ENCODE results near the gene GTSF1L.

GTSF1L gene

GRCh38 chr20:43690943-43691598 is 35.7 kb downstream of the GTSF1L start:
- DNase-seq (ENCODE audit: insufficient read length, low spot score) (no peak), FAIRE-seq (no peak)
- TF ChIP-seq, protein P1, sequence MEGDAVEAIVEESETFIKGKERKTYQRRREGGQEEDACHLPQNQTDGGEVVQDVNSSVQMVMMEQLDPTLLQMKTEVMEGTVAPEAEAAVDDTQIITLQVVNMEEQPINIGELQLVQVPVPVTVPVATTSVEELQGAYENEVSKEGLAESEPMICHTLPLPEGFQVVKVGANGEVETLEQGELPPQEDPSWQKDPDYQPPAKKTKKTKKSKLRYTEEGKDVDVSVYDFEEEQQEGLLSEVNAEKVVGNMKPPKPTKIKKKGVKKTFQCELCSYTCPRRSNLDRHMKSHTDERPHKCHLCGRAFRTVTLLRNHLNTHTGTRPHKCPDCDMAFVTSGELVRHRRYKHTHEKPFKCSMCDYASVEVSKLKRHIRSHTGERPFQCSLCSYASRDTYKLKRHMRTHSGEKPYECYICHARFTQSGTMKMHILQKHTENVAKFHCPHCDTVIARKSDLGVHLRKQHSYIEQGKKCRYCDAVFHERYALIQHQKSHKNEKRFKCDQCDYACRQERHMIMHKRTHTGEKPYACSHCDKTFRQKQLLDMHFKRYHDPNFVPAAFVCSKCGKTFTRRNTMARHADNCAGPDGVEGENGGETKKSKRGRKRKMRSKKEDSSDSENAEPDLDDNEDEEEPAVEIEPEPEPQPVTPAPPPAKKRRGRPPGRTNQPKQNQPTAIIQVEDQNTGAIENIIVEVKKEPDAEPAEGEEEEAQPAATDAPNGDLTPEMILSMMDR (IDR thresholded peaks at IDR 0.05; ENCODE audit: insufficient read depth, missing control alignments) = no peak

GRCh38 chr20:43689165-43689564 is 37.6 kb downstream of the GTSF1L start:
- FAIRE-seq (no peak), DNase-seq (ENCODE audit: insufficient read length, low spot score) (no peak)
- TF ChIP-seq, protein P1 (IDR thresholded peaks at IDR 0.05; ENCODE audit: insufficient read depth, missing control alignments) = no peak

GRCh38 chr20:43686820-43687219 is 40.0 kb downstream of the GTSF1L start:
- TF ChIP-seq, protein P1 (IDR thresholded peaks at IDR 0.05; ENCODE audit: insufficient read depth, missing control alignments) = no peak
- FAIRE-seq (no peak), DNase-seq (ENCODE audit: insufficient read length, low spot score) (no peak)

DNA sequence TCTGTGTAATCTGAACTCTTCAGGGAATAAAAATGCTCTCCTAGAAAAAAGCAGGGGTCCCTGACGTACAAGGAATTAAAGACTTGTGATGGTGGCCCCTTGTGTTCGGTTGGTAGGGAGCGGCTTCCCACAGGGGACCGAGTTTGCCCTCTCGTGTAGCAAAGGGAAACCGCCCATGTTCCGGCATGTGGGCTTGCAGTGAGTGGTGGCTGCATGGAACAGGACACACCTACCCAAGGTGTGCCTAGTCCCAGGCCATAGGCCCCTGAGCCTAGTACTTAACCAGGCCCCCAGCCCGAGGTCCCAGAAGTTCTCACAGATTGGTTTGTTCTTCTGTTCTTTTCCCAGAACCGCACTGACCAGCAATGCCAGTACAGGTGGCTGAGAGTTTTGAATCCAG is 44.4 kb downstream of the GTSF1L start:
- TF ChIP-seq, protein P1 (IDR thresholded peaks at IDR 0.05; ENCODE audit: insufficient read depth, missing control alignments) = no peak
- FAIRE-seq = no peak

DNA sequence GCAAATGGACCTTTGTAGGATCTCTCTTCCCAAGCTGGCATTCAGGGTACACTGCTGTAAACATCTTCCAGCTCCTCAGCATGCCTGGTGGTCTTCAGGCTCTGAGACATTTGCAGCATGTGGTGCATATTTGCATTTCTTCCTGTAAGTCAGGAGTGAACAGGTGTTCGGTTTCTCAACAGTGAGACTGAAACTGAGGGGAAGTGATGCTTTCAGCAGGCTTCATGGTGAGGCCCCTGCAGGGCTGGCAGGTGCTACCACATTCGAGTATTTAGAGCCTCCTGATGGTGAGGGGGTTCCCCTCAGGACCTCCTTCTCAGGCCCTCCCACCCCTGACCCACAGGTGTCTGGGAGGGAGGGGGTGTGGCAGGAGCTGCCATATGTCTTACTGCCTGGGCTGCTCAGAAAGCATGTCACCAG is 44.8 kb downstream of the GTSF1L start:
- FAIRE-seq (no peak), DNase-seq (ENCODE audit: insufficient read length, low spot score) (no peak)
- TF ChIP-seq, protein P1 (IDR thresholded peaks at IDR 0.05; ENCODE audit: insufficient read depth, missing control alignments) = no peak

More for the DNA sequence above, 44.4 kb downstream of the GTSF1L start:
- DNase-seq (ENCODE audit: insufficient read length, low spot score) = no peak

GRCh38 chr20:43681468-43681942 is 45.3 kb downstream of the GTSF1L start:
- DNase-seq (ENCODE audit: insufficient read length, low spot score) = no peak
- no peak for FAIRE-seq
- TF ChIP-seq, protein P1 (IDR thresholded peaks at IDR 0.05; ENCODE audit: insufficient read depth, missing control alignments) = no peak

- TF ChIP-seq, protein P1 (IDR thresholded peaks at IDR 0.05; ENCODE audit: insufficient read depth, missing control alignments) = no peak
- no peak for DNase-seq (ENCODE audit: insufficient read length, low spot score)
- no peak for FAIRE-seq
These were observed 45.8 kb downstream of the GTSF1L start for GRCh38 chr20:43680981-43681380.
